Calu3 (cell line): Measurements from ENCODE around the gene MTRFR. TPM values are rescaled to one million over a fixed set of nuclear protein-coding genes. Genes with fewer than 3 reads are reported as not detected.

Source experiments
- BruUV-seq: library from RNA; stranded (reverse); fragments of 400-500 nt; replicated peaks from 2 replicates; lab custom pipeline; 2021; lab: Mats Ljungman, UMichigan
- CTCF ChIA-PET: fragments of 300-600 bp; sonication (Branson Sonifier 250); formaldehyde crosslinking; loops from one replicate; lab custom pipeline; 2022; ENCODE audit warnings: antibody characterized with exemption; lab: Charles Lee
- DNase-seq: peaks from one replicate; pipeline ENCODE4 v3.0.0; 2022
- H3K27ac Mint-ChIP-seq: one replicate; pipeline ENCODE4 v1.8.0; 2022; ENCODE audit warnings: mixed read lengths; ENCODE audit not compliant: unreplicated experiment
- H3K27me3 Mint-ChIP-seq: one replicate; pipeline ENCODE4 v1.8.0; 2022; ENCODE audit warnings: mixed read lengths; ENCODE audit not compliant: unreplicated experiment
- H3K36me3 Mint-ChIP-seq: one replicate; pipeline ENCODE4 v1.8.0; 2022; ENCODE audit warnings: mild to moderate bottlenecking, moderate library complexity, mixed read lengths; ENCODE audit not compliant: insufficient read depth, unreplicated experiment
- H3K4me1 Mint-ChIP-seq: one replicate; pipeline ENCODE4 v1.8.0; 2022; ENCODE audit warnings: mild to moderate bottlenecking, low read depth, mixed read lengths; ENCODE audit not compliant: unreplicated experiment
- H3K4me3 Mint-ChIP-seq: one replicate; pipeline ENCODE4 v1.8.0; 2022; ENCODE audit warnings: mild to moderate bottlenecking, low read depth, moderate library complexity, mixed read lengths; ENCODE audit not compliant: unreplicated experiment
- H3K9me3 Mint-ChIP-seq: one replicate; pipeline ENCODE4 v1.8.0; 2022; ENCODE audit warnings: low read depth, mixed read lengths; ENCODE audit not compliant: unreplicated experiment
- CTCF ChIP-seq: fragments of 200-600 bp; IDR thresholded peaks from one replicate; pipeline ENCODE4 v1.8.0; 2022; ENCODE audit warnings: antibody characterized with exemption; ENCODE audit not compliant: unreplicated experiment
- intact Hi-C: fragments of 100-400 bp; cut with micrococcal nuclease; formaldehyde crosslinking; loops from one replicate; pipeline ENCODE4 v1.10.0; 2022; ENCODE audit not compliant: unreplicated experiment
- total RNA-seq: library from RNA; stranded (reverse); gene quantifications from 2 replicates; pipeline ENCODE4 v1.2.3, GENCODE V29; 2022

The MTRFR gene
- total RNA-seq, 1 experiment from 2014 or later = 24.7 TPM

- peaks cover 63% of the 10 kb centered on the region for H3K36me3 Mint-ChIP-seq
- CTCF ChIA-PET = no interaction called here
- H3K9me3 Mint-ChIP-seq = no peaks in the 10 kb centered on the region
- no peak for DNase-seq
- no peak for TF ChIP-seq CTCF
- BruUV-seq = no TSS peak
- intact Hi-C loops = no loop called here
- H3K4me3 Mint-ChIP-seq = no peak overlapping the region
- H3K27ac Mint-ChIP-seq = no peak overlapping the region
- H3K27me3 Mint-ChIP-seq = no peaks in the 10 kb centered on the region
- no peaks in the 10 kb centered on the region for H3K4me1 Mint-ChIP-seq
Observed at GRCh38 chr12:123258593-123258992, 25.4 kb downstream of the MTRFR start.

GRCh38 chr12:123260081-123260480, 26.8 kb downstream of the MTRFR start:
- CTCF ChIA-PET = no interaction called here

GRCh38 chr12:123261196-123261595, 28.0 kb downstream of the MTRFR start:
- intact Hi-C loops = no loop called here
- peaks cover 57% of the 10 kb centered on the region for H3K36me3 Mint-ChIP-seq

More at GRCh38 chr12:123260081-123260480, 26.8 kb downstream of the MTRFR start:
- Mint-ChIP-seq H3K4me1 (no peaks in the 10 kb centered on the region), H3K27ac (no peak overlapping the region), H3K9me3 (no peaks in the 10 kb centered on the region), H3K4me3 (no peak overlapping the region), H3K27me3 (no peaks in the 10 kb centered on the region), H3K36me3 (peaks cover 63% of the 10 kb centered on the region)
- intact Hi-C loops = no loop called here
- no peak for TF ChIP-seq CTCF
- no TSS peak for BruUV-seq
- DNase-seq = no peak

GRCh38 chr12:123263196-123263817, 30.1 kb downstream of the MTRFR start:
- DNase-seq = no peak
- CTCF ChIA-PET = interaction anchor here (0.5 kb wide), 1 partner anchor 68 kb away, joined by 3 read pairs; no protein-coding TSS in a partner anchor
- intact Hi-C loops = no loop called here
- H3K36me3 Mint-ChIP-seq = peaks cover 37% of the 10 kb centered on the region
- H3K27me3 Mint-ChIP-seq = no peaks in the 10 kb centered on the region
- no peak overlapping the region for H3K27ac Mint-ChIP-seq
- H3K4me1 Mint-ChIP-seq = no peaks in the 10 kb centered on the region
- H3K4me3 Mint-ChIP-seq = no peak overlapping the region
- no TSS peak for BruUV-seq
- no peaks in the 10 kb centered on the region for H3K9me3 Mint-ChIP-seq
- TF ChIP-seq CTCF = no peak

More at GRCh38 chr12:123261196-123261595, 28.0 kb downstream of the MTRFR start:
- Mint-ChIP-seq H3K9me3 (no peaks in the 10 kb centered on the region), H3K27ac (no peak overlapping the region), H3K4me3 (no peak overlapping the region), H3K4me1 (no peaks in the 10 kb centered on the region), H3K27me3 (no peaks in the 10 kb centered on the region)
- DNase-seq = no peak
- TSS peak; percentile 72 for BruUV-seq
- TF ChIP-seq CTCF = no peak
- CTCF ChIA-PET = interaction anchor here (0.7 kb wide), 1 partner anchor 323 kb away, joined by 3 read pairs; the partner anchor contains the start of gene TMED2
